Forelimb muscle (tissue), 1 donor: ENCODE measurements around the gene STRBP. TPM values are rescaled to one million over a fixed set of nuclear protein-coding genes. Genes with fewer than 3 reads are reported as not detected.
"Not testable (repeated sequence)": the region's sequence is repeated elsewhere in the genome, so short reads cannot be mapped to it uniquely, and the experiment has no call there.

Source experiments
- DNase-seq: peaks from one replicate; pipeline ENCODE4 v3.0.0-alpha.2; 2013; ENCODE audit warnings: low read depth
- polyA plus RNA-seq: library from polyadenylated mRNA; unstranded; fragments of 120-200 nt; gene quantifications from one replicate; pipeline ENCODE4 v1.2.1, GENCODE V29; 2013; ENCODE audit not compliant: insufficient read length

Gene STRBP
- polyA plus RNA-seq, 1 donor = 10.0 TPM

- DNase-seq = no peak
Observed at GRCh38 chr9:123194023-123194422, 74.4 kb downstream of the STRBP start.

- no peak for DNase-seq
Observed at GRCh38 chr9:123191680-123192079, 76.7 kb downstream of the STRBP start.

GRCh38 chr9:123191260-123191659 is 77.1 kb downstream of the STRBP start:
- no peak for DNase-seq

GRCh38 chr9:123187131-123187530 is 81.3 kb downstream of the STRBP start:
- no peak for DNase-seq

- DNase-seq = not testable (repeated sequence)
Observed at GRCh38 chr9:123186029-123186428, 82.4 kb downstream of the STRBP start.

- DNase-seq = no peak
Observed at GRCh38 chr9:123176949-123177348, 91.4 kb downstream of the STRBP start.

- no peak for DNase-seq
Observed at GRCh38 chr9:123175854-123176629, 92.3 kb downstream of the STRBP start.

- no peak for DNase-seq
Observed at GRCh38 chr9:123174887-123175518, 93.4 kb downstream of the STRBP start.

GRCh38 chr9:123174079-123174478 is 94.3 kb downstream of the STRBP start:
- DNase-seq = no peak

- DNase-seq = no peak
Observed at GRCh38 chr9:123169926-123170325, 98.5 kb downstream of the STRBP start.

- DNase-seq = no peak
Observed at GRCh38 chr9:123168586-123168985, 99.8 kb downstream of the STRBP start.

- no peak for DNase-seq
Observed at GRCh38 chr9:123167474-123167873, 100.9 kb downstream of the STRBP start.

- no peak for DNase-seq
Observed at GRCh38 chr9:123165813-123166212, 102.6 kb downstream of the STRBP start.

- no peak for DNase-seq
Observed at GRCh38 chr9:123164285-123164684, 104.1 kb downstream of the STRBP start.

- DNase-seq = no peak
Observed at GRCh38 chr9:123162791-123163345, 105.5 kb downstream of the STRBP start.

GRCh38 chr9:123162360-123162759 is 106.0 kb downstream of the STRBP start:
- no peak for DNase-seq

- no peak for DNase-seq
Observed at GRCh38 chr9:123157221-123157620, 111.2 kb downstream of the STRBP start.

- no peak for DNase-seq
Observed at GRCh38 chr9:123150708-123151503, 117.5 kb downstream of the STRBP start.

GRCh38 chr9:123149067-123149466 is 119.3 kb downstream of the STRBP start:
- DNase-seq = no peak

GRCh38 chr9:123138163-123138562 is 130.2 kb downstream of the STRBP start:
- no peak for DNase-seq

GRCh38 chr9:123135430-123135829 is 133.0 kb downstream of the STRBP start:
- DNase-seq = no peak

GRCh38 chr9:123132696-123133095 is 135.7 kb downstream of the STRBP start:
- DNase-seq = no peak
